ENCODE data around the gene MISP.

GRCh38 chr19:813219-814151, 62.6 kb downstream of the MISP start:
- TF ChIP-seq CTCF (conservative IDR thresholded peaks at IDR 0.05; ENCODE audit: low read depth in 2 of 2) (no peak), EZH2 (IDR thresholded peaks at IDR 0.05; ENCODE audit: low read depth, unreplicated experiment) (no peak), POLR2AphosphoS5 (IDR thresholded peaks at IDR 0.05; ENCODE audit: low read depth) (no peak), JUNB (IDR thresholded peaks at IDR 0.05; ENCODE audit: unreplicated experiment) (no peak), ETS1 (IDR thresholded peaks at IDR 0.05) (no peak), NANOG (IDR thresholded peaks at IDR 0.05; ENCODE audit: borderline replicate concordance) (no peak), REST (IDR thresholded peaks at IDR 0.05; ENCODE audit: unreplicated experiment) (no peak)
